A673 (cell line): Measurements from ENCODE around the gene PSMB10. TPM values are rescaled to one million over a fixed set of nuclear protein-coding genes. Genes with fewer than 3 reads are reported as not detected.
"Not testable (repeated sequence)": the region's sequence is repeated elsewhere in the genome, so short reads cannot be mapped to it uniquely, and the experiment has no call there.

Experiments used
- BruUV-seq: library from RNA; stranded (reverse); fragments of 400-500 nt; replicated peaks from 2 replicates; lab custom pipeline; 2021; lab: Mats Ljungman, UMichigan
- CTCF ChIA-PET: fragments of 300-600 bp; sonication (Branson Sonifier 250); formaldehyde crosslinking; loops from one replicate; lab custom pipeline; 2022; ENCODE audit warnings: antibody characterized with exemption; lab: Charles Lee
- POLR2A ChIA-PET: fragments of 300-600 bp; sonication (Branson Sonifier 250); formaldehyde crosslinking; loops from one replicate; lab custom pipeline; 2022; ENCODE audit warnings: antibody characterized with exemption; ENCODE audit not compliant: low non-redundant PET; lab: Charles Lee
- DNase-seq: peaks from one replicate; pipeline ENCODE4 v3.0.0-alpha.2; 2015; ENCODE audit warnings: low spot score
- H3K27ac ChIP-seq: fragments of 200-600 bp; sonication (generic); 2 replicates; pipeline ENCODE4 v1.5.1; 2016; ENCODE audit warnings: mixed run types, low read depth, mild to moderate bottlenecking, mixed read lengths, antibody characterized with exemption, low read length; ENCODE audit not compliant: poor library complexity, severe bottlenecking
- H3K27me3 ChIP-seq: fragments of 200-600 bp; sonication (generic); replicated peaks from 2 replicates; pipeline ENCODE4 v1.6.1; 2017; ENCODE audit warnings: mixed run types, low read depth, mild to moderate bottlenecking, mixed read lengths, antibody characterized with exemption, low read length; ENCODE audit not compliant: insufficient read depth, poor library complexity
- H3K36me3 ChIP-seq: fragments of 200-600 bp; sonication (generic); 2 replicates; pipeline ENCODE4 v1.6.1; 2016; ENCODE audit warnings: mixed run types, mild to moderate bottlenecking, mixed read lengths, antibody characterized with exemption, low read length; ENCODE audit not compliant: insufficient read depth, poor library complexity, severe bottlenecking
- H3K4me1 ChIP-seq: fragments of 200-600 bp; sonication (generic); 2 replicates; pipeline ENCODE4 v1.6.1; 2017; ENCODE audit warnings: mixed run types, mild to moderate bottlenecking, mixed read lengths, antibody characterized with exemption, low read length; ENCODE audit not compliant: insufficient read depth, poor library complexity, severe bottlenecking
- H3K4me3 ChIP-seq: fragments of 200-600 bp; sonication (generic); 2 replicates; pipeline ENCODE4 v1.5.1; 2016; ENCODE audit warnings: low read depth, mixed run types, mild to moderate bottlenecking, mixed read lengths, low read length; ENCODE audit not compliant: poor library complexity, severe bottlenecking
- H3K9me3 ChIP-seq: fragments of 200-600 bp; sonication (generic); 2 replicates; pipeline ENCODE4 v1.6.1; 2016; ENCODE audit warnings: mixed run types, low read depth, mild to moderate bottlenecking, mixed read lengths, antibody characterized with exemption, low read length; ENCODE audit not compliant: poor library complexity, severe bottlenecking
- CTCF ChIP-seq: fragments of 300-800, 200-600 bp; sonication (generic); conservative IDR thresholded peaks from 2 replicates; pipeline ENCODE4 v1.5.1; 2017; ENCODE audit warnings: low read depth, mild to moderate bottlenecking, antibody characterized with exemption, low read length, moderate library complexity, mixed read lengths
- EZH2 ChIP-seq: fragments of 200-600 bp; sonication (generic); IDR thresholded peaks from 2 replicates; pipeline ENCODE4 v1.6.1; 2017; ENCODE audit warnings: borderline replicate concordance, low read depth, mild to moderate bottlenecking, mixed read lengths, antibody characterized with exemption, low read length; ENCODE audit not compliant: poor library complexity, severe bottlenecking
- intact Hi-C: fragments of 100-400 bp; cut with micrococcal nuclease; formaldehyde crosslinking; loops from one replicate; pipeline ENCODE4 v1.10.0; 2022; ENCODE audit not compliant: unreplicated experiment
- total RNA-seq: library from RNA; stranded (reverse); gene quantifications from 2 replicates; pipeline ENCODE4 v1.2.3, GENCODE V29; 2021

The PSMB10 gene
- total RNA-seq, 1 experiment from 2014 or later, result 21.6 TPM

GRCh38 chr16:67975321-67976105, 38.9 kb upstream of the PSMB10 start:
- Histone ChIP-seq H3K27ac (no peak overlapping the region), H3K4me3 (no peak overlapping the region), H3K9me3 (no peaks in the 10 kb centered on the region), H3K36me3 (no peaks in the 10 kb centered on the region), H3K27me3 (no peaks in the 10 kb centered on the region), H3K4me1 (no peaks in the 10 kb centered on the region)
- ChIA-PET POLR2A (no interaction called here), CTCF (no interaction called here)
- intact Hi-C loops, result no loop called here
- BruUV-seq, result no TSS peak
- TF ChIP-seq EZH2 (no peak), CTCF (no peak)
- DNase-seq, result no peak

GRCh38 chr16:67972285-67972684, 35.6 kb upstream of the PSMB10 start:
- BruUV-seq, H3K4me3 ChIP-seq, H3K36me3 ChIP-seq, CTCF ChIA-PET, H3K9me3 ChIP-seq, DNase-seq, H3K27me3 ChIP-seq, H3K27ac ChIP-seq, POLR2A ChIA-PET, intact Hi-C loops, H3K4me1 ChIP-seq: not testable (repeated sequence)

GRCh38 chr16:67971111-67971510, 34.5 kb upstream of the PSMB10 start:
- intact Hi-C loops, result no loop called here
- ChIA-PET CTCF (no interaction called here), POLR2A (no interaction called here)
- Histone ChIP-seq H3K4me3 (no peak overlapping the region), H3K36me3 (no peaks in the 10 kb centered on the region), H3K4me1 (peaks cover 19% of the 10 kb centered on the region), H3K9me3 (no peaks in the 10 kb centered on the region), H3K27me3 (no peaks in the 10 kb centered on the region), H3K27ac (no peak overlapping the region)
- TF ChIP-seq CTCF, result no peak
- TF ChIP-seq EZH2, result no peak
- BruUV-seq, result no TSS peak
- no peak for DNase-seq
